Duodenal mucosa (tissue), 2 donors: ENCODE measurements around the gene MYO1C.

Source experiments
- H3K27ac ChIP-seq: one replicate; pipeline ENCODE4 v1.7.0; 2013; ENCODE audit warnings: low read depth, low read length
- H3K27me3 ChIP-seq, 2 donors: one replicate each; pipeline ENCODE4 v1.7.0; 2013; ENCODE audit warnings: low read length in 2 of 2, control low read depth in 1 of 2; ENCODE audit not compliant: insufficient read depth in 2 of 2, control insufficient read depth in 1 of 2
- H3K36me3 ChIP-seq, 2 donors: one replicate each; pipeline ENCODE4 v1.7.0; 2013; ENCODE audit warnings: low read length in 2 of 2, control low read depth in 1 of 2; ENCODE audit not compliant: insufficient read depth in 2 of 2, control insufficient read depth in 1 of 2
- H3K4me1 ChIP-seq, 2 donors: one replicate each; pipeline ENCODE4 v1.7.0; 2013; ENCODE audit warnings: low read length in 2 of 2, control low read depth in 1 of 2; ENCODE audit not compliant: insufficient read depth in 2 of 2, control insufficient read depth in 1 of 2
- H3K4me3 ChIP-seq, 2 donors: one replicate each; pipeline ENCODE4 v1.7.0; 2013; ENCODE audit warnings: low read length in 2 of 2, low read depth in 1 of 2
- H3K9ac ChIP-seq, 2 donors: one replicate each; pipeline ENCODE4 v1.7.0; 2013; ENCODE audit warnings: low read length in 2 of 2, low read depth in 1 of 2
- H3K9me3 ChIP-seq, 2 donors: one replicate each; pipeline ENCODE4 v1.7.0; 2013; ENCODE audit warnings: low read length in 2 of 2, control low read depth in 1 of 2; ENCODE audit not compliant: control insufficient read depth in 1 of 2

Gene MYO1C

DNA sequence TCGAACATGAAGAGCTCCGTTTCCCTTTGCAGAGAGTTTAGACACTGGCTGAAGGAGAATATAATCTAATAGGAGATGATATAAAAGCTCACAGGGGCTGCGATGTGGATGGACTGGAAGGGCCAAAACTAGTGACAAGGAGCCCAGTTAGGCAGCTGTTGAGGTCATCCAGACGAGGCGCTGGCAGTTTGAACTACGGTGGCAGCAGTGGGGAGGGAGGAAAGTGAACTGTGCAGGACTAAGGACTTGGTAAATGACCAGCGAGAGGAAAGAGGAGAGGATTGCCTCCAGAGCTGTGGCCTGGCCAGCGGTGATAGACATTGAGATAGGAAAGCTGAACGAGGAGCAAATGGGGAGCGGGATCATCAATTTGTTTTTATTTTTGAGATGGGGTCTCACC is 77.9 kb downstream of the MYO1C start:
- Histone ChIP-seq H3K36me3 (peaks cover 1 to 4% of the 10 kb centered on the region in 2 donors), H3K27ac (no peak overlapping the region), H3K4me1 (peaks cover 3 to 10% of the 10 kb centered on the region in 2 donors), H3K4me3 (no peak overlapping the region), H3K9ac (no peak overlapping the region), H3K27me3 (no peaks in the 10 kb centered on the region), H3K9me3 (no peaks in the 10 kb centered on the region)
